HFF-Myc (cell line): ENCODE results near the gene MIER1.
"Not testable (repeated sequence)": the region's sequence is repeated elsewhere in the genome, so short reads cannot be mapped to it uniquely, and the experiment has no call there.

Experiments
- DNase-seq: peaks from one replicate; pipeline ENCODE4 v3.0.0-alpha.2; 2011; ENCODE audit warnings: low read depth; ENCODE audit errors: extremely low read depth
- H3K4me3 ChIP-seq: replicated peaks from 2 replicates; pipeline ENCODE4 v1.5.1; 2011; ENCODE audit warnings: low read depth, mild to moderate bottlenecking, control low read depth, low read length
- TF ChIP-seq, protein P1 (sequence below): IDR thresholded peaks from 2 replicates; pipeline ENCODE4 v1.5.1; 2012; ENCODE audit warnings: mild to moderate bottlenecking, low read depth, low read length, control low read depth; ENCODE audit errors: missing control alignments

Gene MIER1

DNA sequence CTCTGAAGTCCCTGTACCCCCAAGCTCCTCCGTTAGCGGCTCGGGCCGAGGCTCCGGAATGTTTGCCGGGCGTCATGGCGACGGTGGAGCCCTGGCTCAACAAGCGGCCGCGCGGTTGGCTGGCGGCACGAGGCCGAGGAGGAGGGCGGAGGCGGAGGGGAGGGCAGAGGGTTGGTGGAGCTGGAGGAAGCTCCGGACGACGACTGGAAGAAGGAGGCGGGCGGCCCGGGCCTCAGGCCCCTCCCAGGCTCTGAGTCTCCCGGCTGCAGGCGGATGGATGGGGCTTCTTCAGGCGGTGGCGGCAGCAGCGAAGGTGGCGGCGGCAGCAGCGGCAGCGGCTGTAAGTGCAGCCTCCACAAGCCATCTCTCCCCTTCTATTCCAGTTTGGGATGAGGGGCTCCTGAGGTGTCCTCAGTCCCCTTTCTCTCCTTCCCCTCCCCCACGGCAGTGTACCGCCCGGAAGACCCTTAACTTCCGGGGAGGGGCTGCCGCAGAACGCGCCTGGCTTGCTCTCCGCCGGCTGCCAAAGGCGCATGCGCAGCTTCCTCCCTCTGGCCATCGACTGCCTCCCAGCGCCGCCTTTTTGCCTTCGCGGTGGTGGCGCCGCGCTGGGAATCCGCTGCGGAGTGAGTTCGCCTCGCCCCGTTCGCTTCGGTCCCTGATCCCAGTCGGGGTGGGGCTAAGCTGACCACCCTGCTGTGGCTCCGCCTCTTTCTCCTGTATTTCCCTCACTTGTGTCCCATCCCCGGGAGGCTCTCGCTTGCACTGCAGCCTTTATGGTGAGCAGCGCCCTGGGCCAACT lies at the start of gene MIER1, which contains the start of gene DNAI4:
MIER1 (plus strand) TSS at position 235 of the 802 bp plus-strand sequence; CDS start at position 274, 39 bp downstream.
DNAI4 (minus strand) TSS at position 101 of the 802 bp plus-strand sequence; CDS start at position 76, 25 bp downstream.
- DNase-seq: peak; percentile 92
- peak within 1 kb of the TSS; percentile 94 for H3K4me3 ChIP-seq
- TF ChIP-seq, protein P1, sequence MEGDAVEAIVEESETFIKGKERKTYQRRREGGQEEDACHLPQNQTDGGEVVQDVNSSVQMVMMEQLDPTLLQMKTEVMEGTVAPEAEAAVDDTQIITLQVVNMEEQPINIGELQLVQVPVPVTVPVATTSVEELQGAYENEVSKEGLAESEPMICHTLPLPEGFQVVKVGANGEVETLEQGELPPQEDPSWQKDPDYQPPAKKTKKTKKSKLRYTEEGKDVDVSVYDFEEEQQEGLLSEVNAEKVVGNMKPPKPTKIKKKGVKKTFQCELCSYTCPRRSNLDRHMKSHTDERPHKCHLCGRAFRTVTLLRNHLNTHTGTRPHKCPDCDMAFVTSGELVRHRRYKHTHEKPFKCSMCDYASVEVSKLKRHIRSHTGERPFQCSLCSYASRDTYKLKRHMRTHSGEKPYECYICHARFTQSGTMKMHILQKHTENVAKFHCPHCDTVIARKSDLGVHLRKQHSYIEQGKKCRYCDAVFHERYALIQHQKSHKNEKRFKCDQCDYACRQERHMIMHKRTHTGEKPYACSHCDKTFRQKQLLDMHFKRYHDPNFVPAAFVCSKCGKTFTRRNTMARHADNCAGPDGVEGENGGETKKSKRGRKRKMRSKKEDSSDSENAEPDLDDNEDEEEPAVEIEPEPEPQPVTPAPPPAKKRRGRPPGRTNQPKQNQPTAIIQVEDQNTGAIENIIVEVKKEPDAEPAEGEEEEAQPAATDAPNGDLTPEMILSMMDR: no peak

DNA sequence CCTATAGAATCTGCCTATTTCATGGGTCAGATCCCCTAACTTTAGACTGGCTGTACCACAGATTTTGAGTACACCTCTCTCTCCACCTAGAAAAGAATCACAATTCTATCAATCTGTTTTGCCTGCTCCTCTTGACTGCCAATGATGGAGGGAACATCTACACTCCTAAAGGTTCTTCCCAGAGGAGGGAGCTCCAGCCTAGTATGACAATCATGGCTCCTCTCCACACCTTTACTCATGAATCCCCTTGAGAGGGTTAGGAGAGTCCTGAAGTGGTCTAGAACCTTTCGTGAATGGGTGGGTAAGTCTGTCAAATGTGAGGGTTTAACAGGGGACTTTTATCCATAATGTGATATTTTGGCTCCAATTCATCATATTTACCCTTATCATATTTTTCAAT lies 48.1 kb upstream of the MIER1 start:
- TF ChIP-seq, protein P1: no peak
- no peak for DNase-seq
- H3K4me3 ChIP-seq: no peak overlapping the region

DNA sequence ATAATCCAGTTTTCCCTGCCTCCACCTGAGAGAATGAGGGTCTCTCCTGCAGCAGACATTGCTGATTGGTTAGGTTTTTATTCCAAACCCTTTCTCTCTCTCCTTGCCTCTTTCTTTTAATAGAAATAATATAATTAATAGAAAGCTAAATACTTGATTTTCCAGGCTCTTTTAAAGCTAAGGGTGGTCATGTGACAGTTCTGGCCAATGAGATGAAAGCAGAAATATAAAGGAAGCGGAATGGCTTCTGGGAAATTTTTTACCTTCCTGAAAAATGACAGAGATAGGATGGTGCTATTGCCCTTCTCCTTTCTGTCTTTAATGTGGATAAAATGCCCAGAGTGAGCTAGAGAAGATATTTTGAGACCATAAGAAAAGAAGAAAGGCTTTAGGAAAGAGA lies 35.8 kb upstream of the MIER1 start:
- TF ChIP-seq, protein P1: no peak
- no peak for DNase-seq

DNA sequence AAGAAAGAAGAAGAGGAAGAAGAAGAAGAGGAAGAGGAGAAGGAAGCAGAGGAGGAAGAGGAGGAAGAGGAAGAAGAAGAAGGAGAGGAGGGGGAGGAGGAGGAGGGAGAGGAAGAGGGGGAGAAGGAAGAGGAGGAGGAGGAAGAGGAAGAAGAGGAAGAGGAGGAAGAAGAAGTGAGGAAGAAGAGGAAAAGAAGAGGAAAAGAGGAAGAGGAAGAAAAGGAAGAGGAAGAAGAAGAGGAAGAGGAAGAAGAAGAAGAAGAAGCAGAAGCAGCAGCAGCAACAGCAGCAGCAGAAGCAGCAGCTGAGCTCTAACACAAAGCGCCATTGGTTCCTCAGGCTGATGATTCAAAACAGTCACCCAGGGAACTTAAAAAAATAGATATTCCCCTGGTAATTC lies 34.2 kb upstream of the MIER1 start:
- no peak overlapping the region for H3K4me3 ChIP-seq
- DNase-seq: no peak
- TF ChIP-seq, protein P1: no peak

More for the DNA sequence above, 35.8 kb upstream of the MIER1 start:
- no peak overlapping the region for H3K4me3 ChIP-seq

DNA sequence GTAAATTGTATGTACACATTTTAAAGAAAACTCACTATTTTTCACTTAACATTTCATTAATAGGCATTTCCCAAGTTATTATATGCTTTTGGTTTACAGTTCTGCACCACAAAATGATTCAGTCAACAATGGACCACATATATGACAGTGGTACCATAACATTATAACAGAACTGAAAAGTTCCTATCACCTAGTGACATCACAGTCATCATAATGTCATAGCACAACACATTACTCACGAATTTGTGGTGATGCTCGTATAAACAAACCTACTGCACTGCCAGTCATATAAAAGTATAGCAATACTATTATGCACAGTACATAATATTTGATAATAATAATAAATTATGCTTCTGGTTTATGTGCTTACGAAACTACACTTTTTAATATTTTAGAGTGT lies 31.1 kb upstream of the MIER1 start:
- H3K4me3 ChIP-seq: no peak overlapping the region
- no peak for DNase-seq
- TF ChIP-seq, protein P1: no peak

DNA sequence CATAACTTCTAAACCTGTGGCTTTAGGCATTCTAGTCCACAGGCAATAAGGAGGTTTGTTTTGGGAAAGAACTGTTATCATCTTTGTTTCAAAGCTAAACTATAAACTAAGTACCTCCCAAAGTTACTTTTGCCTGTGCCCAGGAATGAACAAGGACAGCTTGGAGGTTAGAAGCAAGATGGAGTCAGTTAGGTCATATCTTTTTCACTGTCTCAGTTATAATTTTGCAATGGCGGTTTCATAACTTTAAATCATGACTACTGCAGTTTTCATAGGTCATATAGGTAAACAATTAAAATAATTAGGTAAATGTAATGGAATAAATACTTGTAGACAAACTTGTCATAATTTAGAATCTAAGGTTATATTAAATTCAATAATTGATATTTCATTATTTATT lies 9.6 kb upstream of the MIER1 start:
- H3K4me3 ChIP-seq, DNase-seq: not testable (repeated sequence)

DNA sequence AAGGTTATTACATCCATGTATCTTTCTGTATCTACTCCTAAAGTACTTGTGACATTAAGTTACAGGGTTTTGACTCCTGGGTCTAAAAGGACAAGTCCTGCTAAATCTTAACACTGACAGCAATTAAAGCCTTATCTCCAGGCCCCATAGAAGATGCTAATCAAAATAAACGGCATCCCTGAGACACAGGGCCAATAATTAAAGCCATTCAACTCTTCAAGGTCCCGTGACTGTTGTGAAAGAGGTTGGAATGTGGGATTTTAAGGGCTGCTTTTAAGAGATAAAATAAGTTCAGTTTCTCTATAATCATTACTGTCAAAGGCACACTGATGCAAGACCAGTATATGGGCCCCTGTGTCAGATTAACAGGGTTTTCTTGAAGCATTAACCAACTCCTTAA lies 8.5 kb upstream of the MIER1 start:
- DNase-seq: no peak
- no peak overlapping the region for H3K4me3 ChIP-seq
- TF ChIP-seq, protein P1: no peak
